IMR-90 (cell line): Measurements from ENCODE around the gene BLNK. TPM values are rescaled to one million over a fixed set of nuclear protein-coding genes. Genes with fewer than 3 reads are reported as not detected.

Experiments used
- ATAC-seq: fragments of 200-7000 bp; cut with Tn5 transposase; 2 replicates; pipeline ENCODE4 v1.9.1; 2020; ENCODE audit warnings: low read depth, mild to moderate bottlenecking, moderate library complexity
- BruUV-seq: library from RNA; stranded (reverse); fragments of 400-500 nt; replicated peaks from 2 replicates; lab custom pipeline; 2021; lab: Mats Ljungman, UMichigan
- CTCF ChIA-PET: fragments of 300-600 bp; formaldehyde crosslinking; extraction: SDS; loops from one replicate; lab custom pipeline; 2021; ENCODE audit warnings: antibody characterized with exemption; lab: Yijun Ruan, JAX
- POLR2A ChIA-PET: fragments of 300-600 bp; sonication (Branson Sonifier 250); formaldehyde crosslinking; loops from one replicate; lab custom pipeline; 2022; ENCODE audit warnings: antibody characterized with exemption; ENCODE audit not compliant: unreplicated experiment; lab: Charles Lee
- DNase-seq: peaks from one replicate; pipeline ENCODE4 v3.0.0; 2013
- H2AFZ ChIP-seq: replicated peaks from 2 replicates; pipeline ENCODE3; 2013; ENCODE audit warnings: low read length, mild to moderate bottlenecking; ENCODE audit not compliant: poor library complexity
- H2AK5ac ChIP-seq: 2 replicates; pipeline ENCODE4 v1.6.1; 2013; ENCODE audit warnings: low read depth, low read length, inconsistent platforms
- H2AK9ac ChIP-seq: replicated peaks from 2 replicates; pipeline ENCODE3; 2013; ENCODE audit warnings: mild to moderate bottlenecking, low read depth, low read length, moderate library complexity; ENCODE audit not compliant: poor library complexity
- H2BK120ac ChIP-seq: 2 replicates; pipeline ENCODE4 v1.6.1; 2013; ENCODE audit warnings: low read depth, low read length, inconsistent platforms
- H2BK15ac ChIP-seq: 3 replicates; pipeline ENCODE4 v1.6.1; 2013; ENCODE audit warnings: low read depth, low read length, inconsistent platforms
- H2BK20ac ChIP-seq: 2 replicates; pipeline ENCODE4 v1.6.1; 2013; ENCODE audit warnings: low read depth, mild to moderate bottlenecking, inconsistent platforms, low read length, moderate library complexity
- H2BK5ac ChIP-seq: 2 replicates; pipeline ENCODE4 v1.6.1; 2013; ENCODE audit warnings: mild to moderate bottlenecking, low read depth, low read length, inconsistent platforms; ENCODE audit not compliant: poor library complexity, severe bottlenecking
- H3K14ac ChIP-seq: replicated peaks from 2 replicates; pipeline ENCODE4 v1.6.1; 2013; ENCODE audit warnings: low read depth, low read length, inconsistent platforms
- H3K18ac ChIP-seq: 2 replicates; pipeline ENCODE4 v1.6.1; 2013; ENCODE audit warnings: low read depth, low read length, control low read depth
- H3K23ac ChIP-seq: 2 replicates; pipeline ENCODE4 v1.6.1; 2013; ENCODE audit warnings: low read depth, low read length, inconsistent platforms
- H3K27ac ChIP-seq: 2 replicates; pipeline ENCODE4 v1.5.1; 2013; ENCODE audit warnings: mild to moderate bottlenecking, control low read depth, low read length; ENCODE audit not compliant: insufficient read depth
- H3K27me3 ChIP-seq: 2 replicates; pipeline ENCODE4 v1.6.1; 2013; ENCODE audit warnings: low read length; ENCODE audit not compliant: control insufficient read depth, insufficient read depth
- H3K36me3 ChIP-seq: 2 replicates; pipeline ENCODE4 v1.6.1; 2013; ENCODE audit warnings: low read length, mixed read lengths; ENCODE audit not compliant: control insufficient read depth, insufficient read depth
- H3K4ac ChIP-seq: 2 replicates; pipeline ENCODE4 v1.6.1; 2013; ENCODE audit warnings: low read depth, low read length, inconsistent platforms
- H3K4me1 ChIP-seq: 2 replicates; pipeline ENCODE4 v1.6.1; 2013; ENCODE audit warnings: low read length, mixed read lengths; ENCODE audit not compliant: control insufficient read depth, insufficient read depth
- H3K4me2 ChIP-seq: 2 replicates; pipeline ENCODE4 v1.6.1; 2013; ENCODE audit warnings: low read depth, mild to moderate bottlenecking, control low read depth, low read length, moderate library complexity
- H3K4me3 ChIP-seq: 2 replicates; pipeline ENCODE4 v1.5.1; 2013; ENCODE audit warnings: low read depth, mild to moderate bottlenecking, control low read depth, low read length, moderate library complexity; ENCODE audit not compliant: insufficient read depth
- H3K56ac ChIP-seq: 2 replicates; pipeline ENCODE4 v1.6.1; 2013; ENCODE audit warnings: low read length, inconsistent platforms; ENCODE audit not compliant: insufficient read depth; ENCODE audit errors: extremely low read depth
- H3K79me1 ChIP-seq, 2 experiments: 2 replicates each; pipeline ENCODE4 v1.6.1; 2013; ENCODE audit warnings: low read length in 2 of 2, inconsistent platforms in 1 of 2, low read depth in 1 of 2
- H3K9ac ChIP-seq: 2 replicates; pipeline ENCODE4 v1.6.1; 2013; ENCODE audit warnings: low read depth, low read length, control low read depth
- H3K9me1 ChIP-seq: 2 replicates; pipeline ENCODE4 v1.6.1; 2013; ENCODE audit warnings: low read length, inconsistent platforms; ENCODE audit not compliant: insufficient read depth
- H3K9me3 ChIP-seq: 2 replicates; pipeline ENCODE4 v1.6.1; 2013; ENCODE audit warnings: low read length; ENCODE audit not compliant: control insufficient read depth, insufficient read depth
- H4K20me1 ChIP-seq: 2 replicates; pipeline ENCODE4 v1.6.1; 2013; ENCODE audit warnings: low read length, inconsistent platforms; ENCODE audit not compliant: insufficient read depth
- H4K5ac ChIP-seq: 2 replicates; pipeline ENCODE4 v1.6.1; 2013; ENCODE audit warnings: mild to moderate bottlenecking, low read depth, low read length, control low read depth
- H4K8ac ChIP-seq, 2 experiments: 2 replicates each; pipeline ENCODE4 v1.6.1; 2013; ENCODE audit warnings: low read depth in 2 of 2, low read length in 2 of 2, control low read depth in 1 of 2, inconsistent platforms in 1 of 2
- H4K91ac ChIP-seq: 2 replicates; pipeline ENCODE4 v1.6.1; 2013; ENCODE audit warnings: low read depth, low read length, inconsistent platforms; ENCODE audit not compliant: insufficient read depth
- BHLHE40 ChIP-seq: fragments of 150-350 bp; IDR thresholded peaks from 2 replicates; pipeline ENCODE4 v1.6.1; 2016; ENCODE audit warnings: mild to moderate bottlenecking, low read depth, low read length
- FOS ChIP-seq: fragments of 150-350 bp; IDR thresholded peaks from 2 replicates; pipeline ENCODE4 v1.6.1; 2016; ENCODE audit warnings: low read depth, low read length
- SMC3 ChIP-seq: fragments of 150-350 bp; IDR thresholded peaks from 2 replicates; pipeline ENCODE4 v1.6.1; 2016; ENCODE audit warnings: low read depth, mild to moderate bottlenecking, antibody characterized with exemption, low read length, moderate library complexity
- WGBS, 2 experiments: methylation state at CpG; one replicate each; pipeline versions ENCODE4 v1.1.5 to v1.1.7; 2013; ENCODE audit warnings: missing lambda C conversion rate in 2 of 2; ENCODE audit not compliant: insufficient read length in 1 of 2; ENCODE audit errors: extremely low coverage in 2 of 2; 5-methylcytosine and 5-hydroxymethylcytosine counted together
- dilution Hi-C: fragments of 300-500 bp; cut with HindIII; formaldehyde crosslinking; loops from one replicate; pipeline ENCODE4 v1.14.3; 2018; ENCODE audit warnings: low sequenced_read_pairs; ENCODE audit not compliant: unreplicated experiment
- in situ Hi-C: fragments of 300-500 bp; cut with MboI; formaldehyde crosslinking; loops from 3 replicates; pipeline ENCODE4 v1.14.3; 2019; ENCODE audit warnings: low sequenced_read_pairs, inconsistent platforms, mixed read lengths
- intact Hi-C: fragments of 100-400 bp; cut with micrococcal nuclease; formaldehyde crosslinking; loops from 2 replicates; pipeline ENCODE4 v1.10.0; 2022
- polyA plus RNA-seq, 3 experiments: library from polyadenylated mRNA; depleted of rRNA; stranded (reverse); fragments of >200 nt; gene quantifications; 2 replicates each; pipeline ENCODE4 v1.2.3, GENCODE V29; 2012; ENCODE audit warnings: low replicate concordance in 1 of 3
- total RNA-seq: library from RNA; depleted of rRNA; stranded (reverse); fragments of >200 nt; gene quantifications from 2 replicates; pipeline ENCODE4 v1.2.3, GENCODE V29; 2012
- TF ChIP-seq, protein P1 (sequence below): conservative IDR thresholded peaks from 2 replicates; pipeline ENCODE4 v1.5.1; 2012; ENCODE audit warnings: mild to moderate bottlenecking, low read depth, low read length, improper control_type of control experiment
- TF ChIP-seq, protein P2 (sequence below): fragments of 150-350 bp; IDR thresholded peaks from 2 replicates; pipeline ENCODE4 v1.6.1; 2017; ENCODE audit warnings: mild to moderate bottlenecking, antibody characterized with exemption, low read length, low read depth

The BLNK gene
- total and polyA plus RNA-seq, 2 of the 4 experiments (the other 2 are of a cell fraction), result not detected

DNA sequence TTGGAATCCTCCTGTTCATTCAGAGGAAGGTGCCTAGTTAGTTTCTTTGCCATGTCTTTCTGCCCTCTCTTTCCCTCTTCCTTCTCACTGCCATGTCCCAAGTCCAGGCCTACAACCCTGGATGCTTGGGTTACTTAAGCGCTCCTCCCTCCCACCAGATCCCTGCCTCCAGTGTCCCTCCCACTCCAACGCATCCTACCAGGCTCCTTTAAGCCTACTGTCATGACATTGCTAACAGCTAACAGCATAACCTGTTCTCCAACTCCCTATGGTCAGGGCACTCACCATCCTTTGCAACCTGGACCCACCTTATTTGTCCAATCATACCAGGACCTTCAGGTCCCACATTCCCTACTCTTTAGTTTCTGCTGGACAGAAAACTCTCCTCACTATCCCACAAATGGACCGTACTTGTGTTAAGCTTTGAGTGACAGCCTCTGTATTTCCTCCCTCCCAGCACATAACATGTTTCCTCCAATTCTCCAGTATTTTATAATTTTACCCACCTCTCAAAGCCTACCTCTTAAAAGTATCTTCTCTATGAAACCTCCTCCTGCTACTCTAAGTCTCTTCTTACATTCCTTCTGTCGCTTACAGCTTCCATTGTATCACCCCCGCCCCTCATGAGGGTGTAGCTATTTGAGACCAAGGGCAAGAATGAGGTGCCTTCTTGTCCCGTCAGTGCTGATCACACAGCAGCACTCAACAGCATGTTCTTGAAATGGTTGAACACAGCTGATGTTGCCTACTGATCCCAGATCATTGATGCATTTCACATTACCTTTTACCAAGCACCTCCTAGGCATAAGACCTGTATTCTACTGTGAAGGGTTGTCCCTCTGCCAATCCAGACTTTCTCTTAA is 1.7 kb downstream of the BLNK start:
- DNase-seq, result no peak
- 45% methylated on average over 2 of the region's 6 CpGs; no CpG with 5 or more reads in 1 of the 2 experiments for WGBS, 2 experiments
- dilution Hi-C loops, result no loop called here
- H2AK9ac ChIP-seq, result no peak overlapping the region
- no peak overlapping the region for H3K4ac ChIP-seq
- H3K9ac ChIP-seq, result no peak overlapping the region
- H4K20me1 ChIP-seq, result no peaks in the 10 kb centered on the region
- ChIA-PET CTCF (no interaction called here), POLR2A (no interaction called here)
- H3K27ac ChIP-seq, result no peak overlapping the region
- H3K9me3 ChIP-seq, result no peaks in the 10 kb centered on the region
- no peak overlapping the region for H3K14ac ChIP-seq
- H3K4me3 ChIP-seq, result no peak overlapping the region
- no peak overlapping the region for H2BK5ac ChIP-seq
- H3K23ac ChIP-seq, result no peak overlapping the region
- TF ChIP-seq, protein P1, sequence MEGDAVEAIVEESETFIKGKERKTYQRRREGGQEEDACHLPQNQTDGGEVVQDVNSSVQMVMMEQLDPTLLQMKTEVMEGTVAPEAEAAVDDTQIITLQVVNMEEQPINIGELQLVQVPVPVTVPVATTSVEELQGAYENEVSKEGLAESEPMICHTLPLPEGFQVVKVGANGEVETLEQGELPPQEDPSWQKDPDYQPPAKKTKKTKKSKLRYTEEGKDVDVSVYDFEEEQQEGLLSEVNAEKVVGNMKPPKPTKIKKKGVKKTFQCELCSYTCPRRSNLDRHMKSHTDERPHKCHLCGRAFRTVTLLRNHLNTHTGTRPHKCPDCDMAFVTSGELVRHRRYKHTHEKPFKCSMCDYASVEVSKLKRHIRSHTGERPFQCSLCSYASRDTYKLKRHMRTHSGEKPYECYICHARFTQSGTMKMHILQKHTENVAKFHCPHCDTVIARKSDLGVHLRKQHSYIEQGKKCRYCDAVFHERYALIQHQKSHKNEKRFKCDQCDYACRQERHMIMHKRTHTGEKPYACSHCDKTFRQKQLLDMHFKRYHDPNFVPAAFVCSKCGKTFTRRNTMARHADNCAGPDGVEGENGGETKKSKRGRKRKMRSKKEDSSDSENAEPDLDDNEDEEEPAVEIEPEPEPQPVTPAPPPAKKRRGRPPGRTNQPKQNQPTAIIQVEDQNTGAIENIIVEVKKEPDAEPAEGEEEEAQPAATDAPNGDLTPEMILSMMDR, result no peak
- TF ChIP-seq BHLHE40, result no peak
- no peak for TF ChIP-seq FOS
- no peak for TF ChIP-seq SMC3
- TF ChIP-seq, protein P2, sequence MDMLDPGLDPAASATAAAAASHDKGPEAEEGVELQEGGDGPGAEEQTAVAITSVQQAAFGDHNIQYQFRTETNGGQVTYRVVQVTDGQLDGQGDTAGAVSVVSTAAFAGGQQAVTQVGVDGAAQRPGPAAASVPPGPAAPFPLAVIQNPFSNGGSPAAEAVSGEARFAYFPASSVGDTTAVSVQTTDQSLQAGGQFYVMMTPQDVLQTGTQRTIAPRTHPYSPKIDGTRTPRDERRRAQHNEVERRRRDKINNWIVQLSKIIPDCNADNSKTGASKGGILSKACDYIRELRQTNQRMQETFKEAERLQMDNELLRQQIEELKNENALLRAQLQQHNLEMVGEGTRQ, result no peak
- no peaks in the 10 kb centered on the region for H3K9me1 ChIP-seq
- no peak overlapping the region for H4K5ac ChIP-seq
- no peak overlapping the region for H3K18ac ChIP-seq
- H2AK5ac ChIP-seq, result no peak overlapping the region
- no peak for ATAC-seq
- H3K79me1 ChIP-seq, result no peaks in the 10 kb centered on the region
- no peak overlapping the region for H3K56ac ChIP-seq
- H2BK120ac ChIP-seq, result no peak overlapping the region
- no peak overlapping the region for H2AFZ ChIP-seq
- no peak overlapping the region for H2BK20ac ChIP-seq
- no peak overlapping the region for H4K91ac ChIP-seq
- intact Hi-C loops, result no loop called here
- no peaks in the 10 kb centered on the region for H3K4me1 ChIP-seq
- no peak overlapping the region for H4K8ac ChIP-seq
- H3K27me3 ChIP-seq, result no peaks in the 10 kb centered on the region
- in situ Hi-C loops, result no loop called here
- H2BK15ac ChIP-seq, result no peak overlapping the region
- no TSS peak for BruUV-seq
- no peak overlapping the region for H3K4me2 ChIP-seq
- H3K36me3 ChIP-seq, result no peaks in the 10 kb centered on the region
